Raji (cell line): ENCODE measurements around the gene RPS21.

Experiments
- POLR2A ChIP-seq: IDR thresholded peaks from 2 replicates; pipeline ENCODE4 v1.6.1; 2011; ENCODE audit warnings: low read depth, low read length, control low read depth; ENCODE audit not compliant: insufficient read depth

Gene RPS21

GRCh38 chr20:62386383-62387218 is at the start of gene RPS21:
RPS21 (plus strand) TSS chr20:62387103; CDS start chr20:62387339, 236 bp downstream.
- TF ChIP-seq POLR2A, result peak; percentile 91

DNA sequence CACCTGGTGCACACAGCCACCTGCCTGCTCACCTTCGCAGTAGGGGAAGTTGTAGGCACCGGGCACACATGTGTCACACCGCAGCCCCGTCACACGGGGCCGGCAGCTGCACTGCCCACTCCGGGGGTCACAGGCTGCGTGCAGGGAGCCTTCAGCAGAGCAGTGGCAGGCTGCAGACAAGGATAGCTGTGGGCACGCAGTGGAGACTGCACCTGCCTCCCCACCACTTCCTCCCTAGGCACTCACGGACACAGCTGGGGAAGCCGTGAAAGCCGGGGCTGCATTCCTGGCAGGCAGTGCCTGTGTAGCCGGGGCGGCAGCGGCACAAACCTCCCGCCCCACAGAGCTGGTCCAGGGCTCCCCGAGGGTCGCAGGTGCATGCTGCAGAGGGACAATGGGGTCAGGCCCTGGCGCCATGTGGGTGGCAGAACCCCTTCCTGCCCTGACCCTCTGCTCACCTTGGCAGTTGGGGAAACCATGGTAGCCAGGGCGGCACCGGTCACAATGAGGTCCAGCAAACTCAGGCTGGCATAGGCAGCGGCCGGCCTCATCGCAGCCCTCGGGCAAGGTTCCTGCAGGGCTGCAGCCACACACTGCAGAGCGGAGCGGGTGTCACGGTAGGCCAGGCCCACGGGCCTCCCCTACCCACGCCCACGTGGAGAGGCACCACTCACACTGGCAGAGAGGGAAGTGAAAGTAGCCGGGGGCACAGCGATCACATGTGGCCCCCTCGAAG is 49.2 kb upstream of the RPS21 start:
- TF ChIP-seq POLR2A, result no peak

DNA sequence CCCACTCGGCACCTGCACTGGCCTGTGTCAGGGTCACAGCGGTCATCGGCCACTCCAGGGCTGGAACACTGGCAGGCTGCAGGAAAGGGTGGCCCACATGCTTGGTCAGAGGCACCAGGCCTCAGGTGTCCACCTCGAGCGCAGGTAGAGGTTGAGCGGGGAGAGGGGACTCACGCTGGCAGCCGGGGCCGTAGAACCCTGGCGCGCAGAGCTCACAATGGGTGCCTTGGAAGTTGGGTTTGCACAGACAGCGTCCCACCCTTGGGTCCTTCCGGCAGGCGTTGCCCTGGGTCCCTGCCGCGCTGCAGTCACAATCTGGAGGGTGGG is 48.6 kb upstream of the RPS21 start:
- TF ChIP-seq POLR2A, result no peak

DNA sequence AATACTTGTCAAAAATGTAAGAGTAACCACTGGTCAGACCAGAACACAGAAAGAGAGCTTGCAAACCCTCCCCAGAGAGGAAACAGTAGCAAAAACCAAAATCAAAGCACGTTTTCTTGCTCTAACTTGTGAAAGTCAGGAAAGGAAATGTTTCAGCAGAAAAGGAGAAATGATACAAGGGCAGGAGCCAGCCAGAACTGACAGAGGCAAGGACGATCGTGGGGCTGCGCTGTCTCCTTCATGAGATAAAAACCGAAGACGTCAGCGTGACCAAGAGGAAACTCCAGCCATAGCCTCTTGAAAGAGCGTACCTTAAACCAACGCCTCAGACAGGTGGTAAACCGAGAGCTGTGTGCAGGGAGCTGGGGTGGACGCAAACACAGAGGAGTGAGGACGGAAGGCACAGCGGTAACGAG is 47.2 kb upstream of the RPS21 start:
- peak; percentile 37; the same call in 1 of the 2 replicates for TF ChIP-seq POLR2A

DNA sequence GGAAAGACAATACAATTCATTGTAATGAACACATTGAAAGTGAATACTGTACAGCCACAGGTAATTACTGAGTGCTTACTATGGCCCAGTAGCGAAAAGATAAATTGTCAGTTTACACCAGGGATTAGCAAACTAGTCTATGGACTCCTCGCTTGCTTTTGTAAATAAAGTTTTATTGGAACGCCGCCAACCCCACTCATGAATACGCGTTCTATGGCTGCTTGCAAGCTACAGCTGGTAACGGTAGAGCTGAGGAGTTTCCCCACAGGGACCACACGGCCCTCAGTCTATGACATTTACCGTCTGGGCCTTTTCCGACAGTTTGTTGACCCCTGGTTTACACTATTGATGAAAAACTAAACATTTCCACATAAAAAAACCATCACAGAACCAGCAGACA is 44.0 kb upstream of the RPS21 start:
- no peak for TF ChIP-seq POLR2A

DNA sequence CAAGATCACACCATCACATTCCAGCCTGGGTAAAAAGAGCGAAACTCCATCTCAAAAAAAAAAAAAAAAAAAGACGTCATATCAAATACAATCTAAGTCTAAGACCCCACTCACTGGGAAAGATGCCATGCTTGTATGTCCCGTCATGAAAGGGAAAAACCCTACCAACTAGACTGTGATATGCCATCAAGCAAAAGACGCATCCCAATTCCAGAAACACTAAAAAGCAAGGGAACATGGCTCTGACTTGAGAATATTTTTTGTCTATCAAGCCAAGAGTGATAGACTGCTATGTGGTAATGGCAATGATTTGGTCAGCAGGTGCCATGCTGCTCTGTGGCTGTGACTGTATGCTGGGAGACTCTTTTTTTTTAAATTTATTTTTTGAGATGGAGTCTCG is 42.8 kb upstream of the RPS21 start:
- TF ChIP-seq POLR2A, result no peak

DNA sequence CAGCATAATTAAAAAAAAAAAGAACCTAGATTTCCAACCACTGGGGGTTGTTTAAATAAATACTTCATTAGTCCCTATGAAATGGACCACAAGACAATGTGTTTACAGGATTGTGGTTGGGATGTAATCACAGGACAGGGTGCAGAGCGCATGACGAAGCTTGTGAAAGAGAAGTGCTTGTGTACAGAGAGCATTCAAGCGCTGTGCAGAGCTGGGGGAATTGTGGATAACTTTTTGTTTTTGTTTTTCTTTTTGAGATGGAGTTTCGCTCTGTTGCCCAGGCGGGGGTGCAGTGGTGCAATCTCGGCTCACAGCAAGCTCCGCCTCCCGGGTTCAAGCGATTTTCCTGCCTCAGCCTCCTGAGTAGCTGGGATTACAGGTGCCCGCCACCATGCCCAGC is 42.1 kb upstream of the RPS21 start:
- no peak for TF ChIP-seq POLR2A

DNA sequence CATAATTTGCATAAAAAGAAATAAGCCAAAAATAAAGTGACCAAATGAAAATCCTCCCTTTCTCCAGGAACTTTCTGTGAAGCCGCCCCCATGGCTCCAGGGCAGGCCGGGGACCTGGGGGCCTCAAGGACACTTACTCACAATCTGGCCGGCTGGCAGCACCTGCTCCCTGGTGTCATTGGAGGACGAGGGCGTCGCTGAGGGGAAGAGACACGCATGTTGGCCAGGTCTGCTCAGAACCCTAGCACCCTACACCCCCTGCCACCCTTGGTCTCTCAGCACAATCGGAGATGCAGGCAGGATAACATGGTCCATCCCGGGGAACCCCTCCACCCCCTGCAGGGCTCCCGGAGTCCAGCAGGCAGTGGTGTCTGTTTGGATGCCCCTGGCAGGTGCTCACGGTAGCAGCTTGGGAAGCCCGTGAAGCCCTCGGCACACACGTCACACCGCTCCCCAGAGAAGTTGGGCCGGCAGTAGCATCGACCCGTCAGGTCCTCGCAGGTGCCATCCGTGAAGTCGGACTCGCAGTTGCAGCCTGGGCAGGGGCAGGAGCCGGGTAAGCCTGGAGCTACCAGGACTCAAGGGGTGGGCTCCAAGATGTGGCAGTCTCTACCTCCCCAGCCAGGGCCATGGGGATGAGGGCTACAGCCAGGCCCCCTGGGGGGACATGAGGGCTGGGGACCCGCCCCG is 41.1 kb upstream of the RPS21 start:
- TF ChIP-seq POLR2A, result no peak

- TF ChIP-seq POLR2A, result no peak
Observed at GRCh38 chr20:62346398-62347150, 40.3 kb upstream of the RPS21 start.

DNA sequence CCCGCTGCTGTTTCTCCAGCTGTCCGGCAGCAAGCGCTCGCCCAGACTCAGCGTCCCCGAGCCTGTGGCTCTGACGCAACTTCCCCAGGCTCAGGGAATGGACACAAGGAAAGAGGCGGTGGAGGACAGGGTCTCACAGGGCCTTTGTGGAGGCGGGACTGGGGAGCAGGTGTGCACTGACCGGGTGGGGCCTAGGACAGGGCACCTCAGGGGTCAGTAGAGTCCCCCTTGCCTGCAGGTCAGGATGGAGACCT is 39.8 kb upstream of the RPS21 start:
- TF ChIP-seq POLR2A, result no peak

DNA sequence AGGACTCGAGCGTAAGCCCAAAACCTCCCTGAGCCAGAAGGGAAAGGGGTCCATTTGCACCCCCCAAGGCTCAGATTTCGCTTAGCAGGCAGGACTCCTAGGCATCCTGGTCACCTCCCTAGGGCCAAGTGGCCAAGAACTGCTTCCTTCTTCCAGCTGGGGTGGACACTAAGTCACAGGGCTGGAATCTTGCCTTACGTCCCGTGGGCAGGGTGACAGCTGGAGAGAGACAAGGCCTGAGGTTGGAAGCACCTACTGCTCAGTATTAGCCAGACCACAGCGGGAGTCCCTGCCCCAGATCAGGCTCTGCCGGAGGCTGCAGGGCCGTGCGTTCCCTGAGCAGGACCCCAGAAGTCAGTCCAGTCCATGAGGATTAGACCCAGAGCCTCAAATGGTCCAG is 39.5 kb upstream of the RPS21 start:
- TF ChIP-seq POLR2A, result no peak

DNA sequence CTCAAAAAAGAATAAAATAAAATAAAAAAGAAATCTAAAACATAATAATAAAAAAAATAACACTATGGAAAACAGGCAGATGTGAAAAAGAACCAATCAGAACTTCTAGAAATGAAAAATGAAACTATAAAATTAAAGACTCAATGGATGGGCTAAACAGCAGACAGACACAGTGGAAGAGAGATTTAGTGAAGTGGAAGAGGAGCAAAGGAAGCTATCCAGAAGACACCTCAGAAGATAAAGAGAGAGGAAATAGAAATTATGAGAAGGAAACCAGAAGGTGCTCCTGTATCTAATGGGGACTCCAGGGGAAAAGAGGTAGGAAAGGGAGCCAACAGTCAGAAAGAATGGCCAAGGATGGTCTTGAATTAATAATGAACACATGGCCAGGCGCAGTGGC is 38.3 kb upstream of the RPS21 start:
- no peak for TF ChIP-seq POLR2A

DNA sequence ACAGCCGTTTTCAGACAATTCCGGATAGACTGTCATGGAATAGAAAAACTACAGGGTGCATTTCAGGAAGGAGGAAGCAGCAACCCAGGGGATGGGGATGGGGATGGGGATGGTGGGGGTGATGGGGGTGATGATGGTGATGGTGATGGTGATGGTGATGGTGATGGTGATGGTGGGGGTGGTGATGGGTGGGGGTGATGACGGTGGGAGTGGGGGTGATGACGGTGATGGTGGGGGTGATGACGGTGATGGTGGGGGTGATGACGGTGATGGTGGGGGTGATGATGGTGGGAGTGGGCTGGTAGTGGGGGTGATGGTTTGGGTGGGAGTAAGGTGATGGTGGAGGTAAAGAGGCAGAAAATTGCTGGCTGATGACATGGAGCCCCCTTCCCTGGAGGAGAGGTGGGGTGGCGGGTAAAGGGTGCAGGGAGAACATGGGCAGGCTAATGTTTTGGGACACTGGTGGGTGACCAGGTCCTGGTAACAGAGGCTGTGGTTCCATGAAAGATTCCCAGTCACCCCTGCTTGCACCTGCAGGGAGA is 37.3 kb upstream of the RPS21 start:
- TF ChIP-seq POLR2A, result no peak

- no peak for TF ChIP-seq POLR2A
Observed at GRCh38 chr20:62350098-62350628, 36.7 kb upstream of the RPS21 start.
